Esophagus (tissue), 2 donors: ENCODE data around the gene OPTC. TPM values are rescaled to one million over a fixed set of nuclear protein-coding genes. Genes with fewer than 3 reads are reported as not detected.

ENCODE experiments used
- H3K27ac ChIP-seq, 2 donors: one replicate each; pipeline ENCODE4 v1.5.1; 2013; ENCODE audit warnings: low read depth in 2 of 2, mild to moderate bottlenecking in 2 of 2, inconsistent platforms in 1 of 2, low read length in 1 of 2, moderate library complexity in 1 of 2
- H3K27me3 ChIP-seq, 2 donors: one replicate each; pipeline ENCODE4 v1.6.1; 2013; ENCODE audit warnings: low read length in 2 of 2, control low read depth in 1 of 2, mild to moderate bottlenecking in 1 of 2; ENCODE audit not compliant: insufficient read depth in 2 of 2, control insufficient read depth in 1 of 2
- H3K36me3 ChIP-seq, 2 donors: one replicate each; pipeline ENCODE4 v1.6.1; 2013; ENCODE audit warnings: low read length in 1 of 2; ENCODE audit not compliant: control insufficient read depth in 2 of 2, insufficient read depth in 2 of 2
- H3K4me1 ChIP-seq, 2 donors: one replicate each; pipeline ENCODE4 v1.6.1; 2013; ENCODE audit warnings: low read length in 1 of 2; ENCODE audit not compliant: control insufficient read depth in 2 of 2, insufficient read depth in 2 of 2
- H3K4me3 ChIP-seq, 2 donors: one replicate each; pipeline ENCODE4 v1.5.1; 2013; ENCODE audit warnings: low read length in 2 of 2, mild to moderate bottlenecking in 2 of 2, low read depth in 1 of 2, moderate library complexity in 1 of 2
- H3K9me3 ChIP-seq, 2 donors: one replicate each; pipeline ENCODE4 v1.6.1; 2013; ENCODE audit warnings: mild to moderate bottlenecking in 2 of 2, low read depth in 1 of 2, low read length in 1 of 2, moderate library complexity in 1 of 2; ENCODE audit not compliant: control insufficient read depth in 2 of 2, insufficient read depth in 1 of 2
- whole genome bisulfite sequencing, 2 donors: extraction: QIAGEN DNeasy Blood & Tissue Kit; methylation state at CpG; one replicate each; pipeline ENCODE4 v1.1.7; 2013; 5-methylcytosine and 5-hydroxymethylcytosine counted together
- polyA plus RNA-seq, 2 donors: library from polyadenylated mRNA; stranded (reverse); fragments of 200-250 nt; gene quantifications; one replicate each; pipeline ENCODE4 v1.2.3, GENCODE V29; 2013
- donor health status: healthy with polysubstance abuse.
- donor health status: Bipolar disorder and iron deficiency.

OPTC gene
- polyA plus RNA-seq, 2 donors, result not detected

DNA sequence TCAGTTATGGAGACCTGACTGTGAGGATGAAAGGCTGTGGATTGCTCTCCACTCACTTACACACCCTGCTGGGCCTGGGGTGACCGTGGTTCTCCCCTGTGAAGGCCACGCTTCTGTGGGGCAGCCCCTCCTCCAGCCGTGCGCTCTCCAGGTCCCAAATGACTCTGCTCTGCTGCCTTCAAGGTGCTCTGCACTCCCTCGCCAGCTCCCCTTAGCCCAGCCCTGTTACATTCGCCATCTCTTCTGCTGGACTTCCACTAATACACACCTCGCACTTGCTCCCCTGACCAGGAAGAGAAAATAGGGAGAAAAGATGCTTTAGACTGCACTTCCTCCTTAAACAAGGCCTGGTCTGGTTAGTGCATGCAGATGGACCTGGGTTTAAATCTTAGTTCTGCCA, 24.6 kb downstream of the OPTC start:
- H3K9me3 ChIP-seq, result no peaks in the 10 kb centered on the region
- H3K36me3 ChIP-seq, result no peaks in the 10 kb centered on the region
- H3K27ac ChIP-seq, result no peak overlapping the region
- no peak overlapping the region for H3K4me3 ChIP-seq
- peaks cover 5 to 13% of the 10 kb centered on the region in 2 donors for H3K4me1 ChIP-seq
- no peaks in the 10 kb centered on the region for H3K27me3 ChIP-seq
- 93 to 96% methylated on average over 7 of the region's 7 CpGs for WGBS, 2 donors

DNA sequence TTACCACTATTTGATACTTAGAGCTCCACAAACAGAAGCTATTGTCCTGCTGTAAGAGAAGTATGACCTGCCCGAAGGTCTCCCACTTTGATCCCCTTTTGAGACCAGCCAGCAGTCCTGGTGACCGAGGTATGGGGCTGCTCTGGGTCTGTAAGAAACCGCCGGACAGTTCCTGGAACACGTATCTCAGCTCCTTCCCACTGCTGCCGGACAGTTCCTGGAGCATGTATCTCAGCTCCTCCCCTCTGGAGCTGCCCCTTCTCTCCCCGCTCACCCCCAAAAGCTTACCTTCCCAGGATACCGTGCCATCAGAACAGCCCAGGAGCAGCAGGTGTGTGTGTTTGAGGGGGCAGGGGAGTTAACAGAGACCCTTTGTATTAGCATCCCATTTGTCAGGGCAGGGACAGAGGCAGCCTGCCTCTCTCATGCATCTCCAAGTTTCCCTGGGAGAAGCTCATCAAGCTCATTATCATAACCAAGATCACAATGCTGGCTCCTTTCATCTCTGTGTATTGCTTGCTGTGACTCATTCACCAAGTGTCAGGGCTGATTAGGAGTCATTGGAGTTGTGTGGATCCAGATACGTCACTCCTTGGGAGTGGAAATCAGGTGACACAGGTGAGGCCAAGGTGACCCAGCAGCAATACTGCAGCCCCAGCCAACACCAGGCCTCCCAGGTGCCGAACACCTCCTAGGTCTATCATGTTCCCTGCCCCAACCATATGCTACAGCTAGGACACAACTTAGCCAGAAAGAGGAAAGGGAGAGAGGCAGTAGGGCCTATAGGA, 25.3 kb downstream of the OPTC start:
- H3K4me3 ChIP-seq, result no peak overlapping the region
- no peaks in the 10 kb centered on the region for H3K27me3 ChIP-seq
- H3K9me3 ChIP-seq, result no peaks in the 10 kb centered on the region
- H3K36me3 ChIP-seq, result no peaks in the 10 kb centered on the region
- peaks cover 0 to 13% of the 10 kb centered on the region in 2 donors for H3K4me1 ChIP-seq
- 82 to 90% methylated on average over 10 of the region's 10 CpGs for WGBS, 2 donors
- H3K27ac ChIP-seq, result peak overlapping the region in 1 of 2 donors; percentile 33

DNA sequence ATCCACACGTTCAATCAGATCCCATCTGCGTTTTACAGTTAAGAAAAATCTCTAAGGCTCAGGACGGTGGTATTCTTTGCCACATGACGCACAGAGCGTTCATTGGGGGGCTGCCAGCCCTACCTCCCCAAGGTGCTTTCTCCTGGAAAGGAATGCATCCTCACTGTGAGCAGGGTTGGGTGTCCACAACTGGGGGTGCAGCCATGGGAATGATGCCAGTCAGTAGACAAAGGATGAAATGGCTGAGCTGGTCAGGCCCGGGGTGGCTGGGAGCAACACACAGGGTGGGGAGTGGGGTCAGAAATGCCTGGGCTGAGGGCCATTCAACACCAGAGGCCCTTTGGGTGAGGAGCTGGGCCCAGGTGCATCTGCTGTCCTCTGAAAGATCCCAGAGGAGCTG, 25.9 kb downstream of the OPTC start:
- peak overlapping the region in 1 of 2 donors; percentile 33 for H3K27ac ChIP-seq
- no peak overlapping the region for H3K4me3 ChIP-seq
- no peaks in the 10 kb centered on the region for H3K27me3 ChIP-seq
- WGBS, 2 donors, result 92 to 93% methylated on average over 6 of the region's 6 CpGs
- peaks cover 0 to 13% of the 10 kb centered on the region in 2 donors for H3K4me1 ChIP-seq
- no peaks in the 10 kb centered on the region for H3K9me3 ChIP-seq
- H3K36me3 ChIP-seq, result no peaks in the 10 kb centered on the region

DNA sequence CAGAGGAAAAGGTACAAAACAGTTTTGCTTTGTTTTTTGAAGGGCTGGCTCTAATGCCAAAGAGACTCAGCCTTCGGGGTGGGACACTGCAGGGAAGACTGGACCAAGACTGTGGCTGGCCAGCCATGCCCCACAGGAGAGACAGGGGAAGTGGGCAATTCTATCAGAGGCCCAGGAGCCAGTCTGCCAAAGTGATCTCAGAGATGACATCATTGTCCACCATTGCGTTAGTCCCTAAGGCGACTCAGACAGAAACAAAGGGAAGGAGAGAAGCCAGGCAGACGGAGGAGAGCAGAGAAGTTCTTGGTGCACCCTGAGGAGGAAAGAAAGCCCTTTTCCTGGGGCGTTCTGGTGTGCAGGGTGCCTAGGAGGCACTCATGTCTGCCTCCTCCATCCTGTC, 26.4 kb downstream of the OPTC start:
- Histone ChIP-seq H3K4me1 (peaks cover 0 to 13% of the 10 kb centered on the region in 2 donors), H3K9me3 (no peaks in the 10 kb centered on the region), H3K27me3 (no peaks in the 10 kb centered on the region), H3K27ac (peak overlapping the region in 1 of 2 donors; percentile 33), H3K4me3 (no peak overlapping the region), H3K36me3 (no peaks in the 10 kb centered on the region)
- 75 to 77% methylated on average over 5 of the region's 5 CpGs for WGBS, 2 donors

DNA sequence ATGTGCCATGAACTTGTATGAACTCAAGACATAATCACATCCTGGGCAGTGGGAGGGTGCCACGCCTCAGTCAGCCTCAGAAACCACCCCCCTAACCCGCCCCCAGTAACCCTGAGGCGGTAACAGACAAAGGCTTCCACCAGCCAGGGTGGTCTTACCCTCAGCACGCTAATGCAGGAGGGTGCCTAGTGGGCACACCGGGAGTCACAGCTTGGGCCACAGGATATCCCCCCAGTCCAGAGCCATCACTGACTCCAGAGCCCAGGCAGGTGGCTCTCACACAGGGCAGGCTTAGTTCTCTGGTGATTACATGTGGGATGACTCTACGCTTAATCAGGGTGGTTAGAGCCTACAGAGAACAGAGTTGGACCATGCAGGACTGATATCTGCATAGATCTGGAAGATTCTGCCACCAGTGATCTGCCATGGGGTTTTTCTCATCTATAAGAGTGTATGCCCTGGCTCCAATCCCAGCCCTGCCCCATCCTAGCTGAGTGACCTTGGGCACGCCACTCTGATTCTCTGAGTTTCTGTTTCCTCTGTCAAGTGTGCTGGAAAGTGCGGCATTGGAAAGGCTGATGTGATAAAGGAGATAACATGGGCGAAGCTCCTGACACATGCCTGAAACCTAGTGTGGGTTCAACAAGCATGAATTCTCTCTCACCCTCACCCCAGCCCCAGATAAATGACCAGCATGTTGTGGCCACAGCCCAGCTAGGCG, 27.3 kb downstream of the OPTC start:
- 75 to 80% methylated on average over 10 of the region's 10 CpGs for WGBS, 2 donors
- Histone ChIP-seq H3K27me3 (no peaks in the 10 kb centered on the region), H3K36me3 (no peaks in the 10 kb centered on the region), H3K27ac (no peak overlapping the region), H3K4me3 (no peak overlapping the region), H3K9me3 (no peaks in the 10 kb centered on the region), H3K4me1 (peaks cover 2 to 13% of the 10 kb centered on the region in 2 donors)

DNA sequence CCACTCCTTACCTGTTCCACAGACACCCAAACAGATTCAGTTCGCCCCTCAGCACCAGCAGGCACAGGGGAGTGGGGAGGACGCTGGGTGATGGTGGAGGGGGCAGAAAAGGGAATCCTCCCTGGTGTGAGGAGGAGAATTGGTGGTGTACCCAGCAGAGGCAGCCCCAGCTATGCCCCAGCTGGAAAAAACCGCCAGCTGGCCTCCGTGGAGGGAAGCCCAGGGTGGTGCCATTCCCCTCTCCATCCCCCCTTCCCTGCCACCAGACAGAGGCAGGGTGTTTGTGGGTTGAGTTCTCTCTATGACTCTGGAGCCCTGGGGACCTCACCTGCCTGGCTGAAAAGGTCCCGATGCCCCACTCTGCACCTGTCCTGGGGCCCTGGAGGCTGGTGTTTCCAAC, 27.9 kb downstream of the OPTC start:
- Histone ChIP-seq H3K4me3 (no peak overlapping the region), H3K36me3 (no peaks in the 10 kb centered on the region), H3K27ac (peak overlapping the region in 1 of 2 donors; percentile 16), H3K27me3 (no peaks in the 10 kb centered on the region), H3K4me1 (peaks cover 2 to 15% of the 10 kb centered on the region in 2 donors), H3K9me3 (no peaks in the 10 kb centered on the region)
- WGBS, 2 donors, result 65 to 77% methylated on average over 5 of the region's 5 CpGs

DNA sequence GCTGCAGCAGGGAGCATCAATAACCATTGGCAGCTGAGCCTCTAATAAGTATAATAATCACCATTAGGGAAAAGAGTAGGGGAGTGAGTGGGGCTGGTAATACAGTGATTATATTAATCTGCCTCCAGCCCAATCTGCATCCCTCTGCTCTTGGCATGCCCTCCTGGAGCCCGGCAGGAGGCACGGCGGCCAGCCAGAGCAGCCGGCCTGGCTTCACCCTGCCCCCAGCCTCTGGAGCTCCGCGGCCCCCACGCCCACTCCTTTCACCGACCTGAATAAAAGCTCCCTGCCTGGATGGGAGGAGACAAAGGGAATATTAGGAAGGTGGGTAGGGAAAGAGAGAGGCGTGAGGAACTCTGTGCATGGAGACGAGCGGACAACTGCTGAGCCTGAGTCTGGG, 28.3 kb downstream of the OPTC start:
- Histone ChIP-seq H3K27ac (no peak overlapping the region), H3K27me3 (no peaks in the 10 kb centered on the region), H3K36me3 (no peaks in the 10 kb centered on the region), H3K4me1 (peaks cover 2 to 14% of the 10 kb centered on the region in 2 donors), H3K9me3 (no peaks in the 10 kb centered on the region), H3K4me3 (no peak overlapping the region)
- WGBS, 2 donors, result 59 to 65% methylated on average over 11 of the region's 11 CpGs

DNA sequence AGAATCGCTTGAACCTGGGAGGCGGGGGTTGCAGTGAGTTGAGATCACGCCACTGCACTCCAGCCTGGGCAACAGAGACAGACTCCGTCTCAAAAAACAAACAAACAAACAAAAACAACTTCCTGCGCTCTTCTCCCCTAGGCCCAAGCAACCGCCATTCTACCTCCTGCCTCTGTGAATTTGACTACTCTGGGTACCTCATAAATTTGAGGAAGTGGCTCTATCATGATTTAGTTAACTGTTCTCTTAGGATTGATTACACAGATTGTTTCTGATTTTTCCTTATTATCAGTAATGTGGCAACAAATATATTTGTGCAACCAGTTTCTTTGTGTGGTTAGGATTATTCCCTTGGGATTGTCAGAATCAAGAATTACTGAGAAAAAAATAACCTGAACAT, 29.7 kb downstream of the OPTC start:
- no peaks in the 10 kb centered on the region for H3K27me3 ChIP-seq
- 91 to 96% methylated on average over 6 of the region's 6 CpGs for WGBS, 2 donors
- H3K4me3 ChIP-seq, result no peak overlapping the region
- no peaks in the 10 kb centered on the region for H3K36me3 ChIP-seq
- no peaks in the 10 kb centered on the region for H3K9me3 ChIP-seq
- H3K4me1 ChIP-seq, result peaks cover 2 to 14% of the 10 kb centered on the region in 2 donors
- no peak overlapping the region for H3K27ac ChIP-seq

DNA sequence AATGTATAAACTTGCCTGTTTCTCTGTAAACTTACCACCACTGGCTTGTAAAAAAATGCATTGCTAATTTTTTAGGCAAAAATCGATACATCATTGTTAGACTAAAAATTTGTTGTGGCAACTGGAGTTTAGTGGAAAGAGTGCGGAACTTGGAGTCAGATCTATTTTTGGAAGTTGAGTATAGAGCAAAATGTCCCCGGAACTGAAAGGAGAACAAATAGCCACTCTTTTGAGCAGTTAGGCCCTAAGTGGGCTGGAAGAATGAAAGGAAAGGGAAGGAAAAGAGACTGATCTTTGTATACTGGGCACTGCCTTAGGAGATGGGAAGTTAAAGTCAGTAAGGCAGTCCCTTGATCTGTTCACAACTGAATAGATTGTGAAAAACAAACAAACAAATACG, 30.2 kb downstream of the OPTC start:
- Histone ChIP-seq H3K4me1 (peaks cover 2 to 13% of the 10 kb centered on the region in 2 donors), H3K36me3 (no peaks in the 10 kb centered on the region), H3K4me3 (no peak overlapping the region), H3K9me3 (no peaks in the 10 kb centered on the region), H3K27ac (no peak overlapping the region), H3K27me3 (no peaks in the 10 kb centered on the region)
- WGBS, 2 donors, result 74 to 75% methylated on average over 4 of the region's 4 CpGs
